Measurements from ENCODE around the gene SMPD3. TPM values are rescaled to one million over a fixed set of nuclear protein-coding genes. Genes with fewer than 3 reads are reported as not detected.

Gene SMPD3
- total and polyA plus RNA-seq, 2 donors (not counting 3 experiments of a cell fraction or from before 2014, with no cell fraction given), result not detected

DNA sequence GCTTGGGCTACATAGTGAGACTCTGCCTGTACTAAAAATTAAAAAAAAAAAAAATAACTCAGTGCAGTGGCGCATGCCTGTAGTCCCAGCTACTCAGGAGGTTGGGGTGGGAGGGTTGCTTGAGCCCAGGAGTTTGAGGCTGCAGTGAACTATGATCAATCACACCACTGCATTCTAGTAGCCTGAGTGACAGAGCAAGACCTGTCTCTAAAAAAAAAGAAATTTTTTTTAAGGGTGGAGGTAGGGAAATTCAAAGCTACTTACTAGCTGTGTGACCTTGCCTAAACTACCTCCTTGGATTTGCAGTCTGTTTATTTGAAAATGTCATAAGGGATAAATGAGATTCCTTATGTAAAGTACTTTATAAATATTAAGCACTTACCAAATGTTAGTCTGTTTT lies 3.4 kb upstream of the SMPD3 start:
- DNase-seq (ENCODE audit: low read depth, low spot score), result no peak
- Histone ChIP-seq H3K9ac (replicated peaks; ENCODE audit: extremely low read depth, insufficient read depth, low read length) (no peak overlapping the region), H3K27ac (ENCODE audit: insufficient read depth, low read depth, low read length) (no peak overlapping the region), H3K4me2 (ENCODE audit: insufficient read depth, low read length) (no peak overlapping the region), H3K36me3 (ENCODE audit: control insufficient read depth in 2 of 2, extremely low read depth in 1 of 2, insufficient read depth in 2 of 2, low read length in 2 of 2) (no peaks in the 10 kb centered on the region), H3K4me1 (ENCODE audit: control insufficient read depth, extremely low read depth, insufficient read depth, low read length) (no peaks in the 10 kb centered on the region), H2AFZ (ENCODE audit: low read depth, low read length) (no peak overlapping the region), H3K79me2 (ENCODE audit: control insufficient read depth, insufficient read depth, low read length) (no peaks in the 10 kb centered on the region), H3K4me3 (replicated peaks in 1 of 3; ENCODE audit: insufficient read depth in 1 of 3, low read depth in 1 of 3, low read length in 3 of 3) (no peak overlapping the region), H3K9me1 (replicated peaks; ENCODE audit: control insufficient read depth, extremely low read depth, insufficient read depth, low read length) (no peaks in the 10 kb centered on the region), H3K27me3 (ENCODE audit: control insufficient read depth in 2 of 2, insufficient read depth in 2 of 2, low read length in 2 of 2) (peaks cover 3 to 4% of the 10 kb centered on the region in 2 experiments), H3K9me3 (replicated peaks; ENCODE audit: control insufficient read depth, insufficient read depth, low read length) (no peaks in the 10 kb centered on the region), H4K20me1 (replicated peaks; ENCODE audit: control insufficient read depth, extremely low read depth, insufficient read depth, low read length) (no peaks in the 10 kb centered on the region)
- TF ChIP-seq, protein P1, sequence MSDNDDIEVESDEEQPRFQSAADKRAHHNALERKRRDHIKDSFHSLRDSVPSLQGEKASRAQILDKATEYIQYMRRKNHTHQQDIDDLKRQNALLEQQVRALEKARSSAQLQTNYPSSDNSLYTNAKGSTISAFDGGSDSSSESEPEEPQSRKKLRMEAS (IDR thresholded peaks at IDR 0.05; ENCODE audit: insufficient read depth, insufficient read length), result no peak
- TF ChIP-seq EZH2 (IDR thresholded peaks at IDR 0.05; ENCODE audit: borderline replicate concordance, low read depth, low read length, severe bottlenecking) (no peak), FOS (IDR thresholded peaks at IDR 0.05; ENCODE audit: borderline replicate concordance, insufficient read depth, low read length) (no peak), JUN (IDR thresholded peaks at IDR 0.05; ENCODE audit: borderline replicate concordance, insufficient read depth, insufficient read length, low read depth) (no peak), MYC (IDR thresholded peaks at IDR 0.05; ENCODE audit: low read depth, low read length) (no peak), POLR2AphosphoS5 (IDR thresholded peaks at IDR 0.05; ENCODE audit: insufficient read depth, low read depth, low read length) (no peak), POLR2A (IDR thresholded peaks at IDR 0.05; ENCODE audit: low read depth, low read length) (no peak), GATA2 (IDR thresholded peaks at IDR 0.05; ENCODE audit: insufficient read depth, insufficient read length, low read depth, low read length) (no peak)
- TF ChIP-seq, protein P2, sequence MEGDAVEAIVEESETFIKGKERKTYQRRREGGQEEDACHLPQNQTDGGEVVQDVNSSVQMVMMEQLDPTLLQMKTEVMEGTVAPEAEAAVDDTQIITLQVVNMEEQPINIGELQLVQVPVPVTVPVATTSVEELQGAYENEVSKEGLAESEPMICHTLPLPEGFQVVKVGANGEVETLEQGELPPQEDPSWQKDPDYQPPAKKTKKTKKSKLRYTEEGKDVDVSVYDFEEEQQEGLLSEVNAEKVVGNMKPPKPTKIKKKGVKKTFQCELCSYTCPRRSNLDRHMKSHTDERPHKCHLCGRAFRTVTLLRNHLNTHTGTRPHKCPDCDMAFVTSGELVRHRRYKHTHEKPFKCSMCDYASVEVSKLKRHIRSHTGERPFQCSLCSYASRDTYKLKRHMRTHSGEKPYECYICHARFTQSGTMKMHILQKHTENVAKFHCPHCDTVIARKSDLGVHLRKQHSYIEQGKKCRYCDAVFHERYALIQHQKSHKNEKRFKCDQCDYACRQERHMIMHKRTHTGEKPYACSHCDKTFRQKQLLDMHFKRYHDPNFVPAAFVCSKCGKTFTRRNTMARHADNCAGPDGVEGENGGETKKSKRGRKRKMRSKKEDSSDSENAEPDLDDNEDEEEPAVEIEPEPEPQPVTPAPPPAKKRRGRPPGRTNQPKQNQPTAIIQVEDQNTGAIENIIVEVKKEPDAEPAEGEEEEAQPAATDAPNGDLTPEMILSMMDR (IDR thresholded peaks at IDR 0.05; ENCODE audit: extremely low read depth in 1 of 2, insufficient read depth in 1 of 2, low read depth in 1 of 2, low read length in 2 of 2), result no peak
- CTCF ChIA-PET, result interaction anchor here (1.2 kb wide), 1 partner anchor 55 kb away, joined by 3 read pairs; no protein-coding TSS in a partner anchor
- POLR2A ChIA-PET, result no interaction called here
- no TSS peak for BruUV-seq (replicated peaks)
- dilution Hi-C loops (cut with MboI; ENCODE audit: extremely low pct_ligation_motif_present, low sequenced_read_pairs) (no loop called here), intact Hi-C loops (cut with micrococcal nuclease) (no loop called here)
- no peak for FAIRE-seq

Data from endothelial cell of umbilical vein (primary cell).